NOMO-1 treated with dmso at 0.1 percent for 144 hours (cell line): Measurements from ENCODE around the gene TMIGD3.
A peak's percentile ranks its signal among the peaks of the same experiment; 100 is the strongest.

ENCODE experiments used
- DNase-seq: peaks from one replicate; lab custom pipeline; 2025; ENCODE audit not compliant: unreplicated experiment; lab: John Stamatoyannopoulos, UW

Gene TMIGD3

DNA sequence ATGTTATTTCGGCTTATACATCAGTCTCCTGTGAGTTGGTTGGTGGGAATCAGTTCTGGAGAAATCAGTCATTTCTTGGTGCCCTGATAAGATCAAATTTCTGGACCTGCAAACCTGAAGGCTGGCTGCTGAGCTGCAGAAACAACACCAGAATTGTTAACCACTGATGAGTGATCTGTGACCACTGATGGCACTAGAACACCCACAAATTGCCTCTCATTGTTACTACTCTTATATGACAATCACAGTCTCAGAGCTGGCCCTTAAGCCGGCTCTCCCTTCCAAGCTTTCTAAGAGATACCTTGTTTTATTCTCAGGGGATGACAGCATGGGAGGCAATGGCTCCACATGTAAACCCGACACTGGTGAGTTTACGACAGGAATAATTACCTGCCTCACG, 27.7 kb downstream of the TMIGD3 start:
- no peak for DNase-seq

DNA sequence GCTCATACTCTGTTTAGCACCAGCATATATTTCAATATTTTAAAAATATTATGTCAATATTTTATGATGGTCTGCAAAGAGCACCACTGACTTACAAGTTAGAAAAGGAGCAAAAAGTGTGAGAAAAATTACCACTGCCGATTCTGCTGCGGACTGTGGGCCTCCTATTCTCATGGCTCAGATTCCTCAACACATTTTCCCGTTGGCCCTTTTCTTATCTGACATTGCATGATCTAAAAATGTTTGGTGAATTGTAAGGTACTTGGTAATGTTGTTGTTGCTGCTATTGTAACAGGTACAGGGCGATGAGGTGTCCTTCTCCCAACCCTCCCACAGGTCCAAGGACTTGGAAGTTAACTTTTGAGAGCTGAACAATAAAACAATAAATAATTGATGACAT, 28.9 kb downstream of the TMIGD3 start:
- DNase-seq = no peak

DNA sequence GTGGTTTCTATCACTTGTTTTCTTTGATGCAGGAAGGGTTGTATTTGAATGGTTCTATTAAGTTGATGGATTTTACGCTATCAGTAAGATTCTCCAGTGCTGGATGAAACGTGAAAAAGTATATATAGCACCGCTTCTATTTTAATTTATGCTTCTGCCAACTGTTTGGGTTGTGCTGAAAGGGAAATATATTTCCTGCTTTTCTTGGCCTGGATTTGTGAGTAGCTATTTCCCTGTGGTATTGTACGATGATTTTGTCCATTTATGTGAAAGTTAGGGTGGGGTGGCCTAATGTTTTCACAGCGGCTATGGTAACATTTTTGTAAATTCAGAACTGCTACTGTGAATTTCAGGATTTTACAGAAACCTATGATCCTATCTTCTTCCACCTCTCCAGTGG, 29.3 kb downstream of the TMIGD3 start:
- no peak for DNase-seq

DNA sequence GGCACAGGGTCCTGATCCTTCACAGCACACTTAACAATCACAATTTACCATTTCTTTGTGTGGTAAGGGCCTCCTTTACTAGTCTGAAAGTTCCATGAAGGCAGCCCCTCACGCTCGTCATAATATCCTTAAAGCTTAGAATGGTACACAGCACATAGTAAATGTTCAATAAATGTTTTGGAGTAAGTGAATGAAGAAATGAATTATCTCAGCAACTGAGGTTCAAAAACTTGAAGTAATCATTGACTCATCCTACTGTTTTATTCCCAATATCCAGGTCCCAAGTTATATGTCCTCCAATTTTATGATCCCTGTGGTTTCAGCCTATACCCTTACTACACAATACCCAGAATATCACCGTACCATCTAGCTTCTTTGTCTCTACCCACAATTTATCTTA, 31.9 kb downstream of the TMIGD3 start:
- DNase-seq = no peak

DNA sequence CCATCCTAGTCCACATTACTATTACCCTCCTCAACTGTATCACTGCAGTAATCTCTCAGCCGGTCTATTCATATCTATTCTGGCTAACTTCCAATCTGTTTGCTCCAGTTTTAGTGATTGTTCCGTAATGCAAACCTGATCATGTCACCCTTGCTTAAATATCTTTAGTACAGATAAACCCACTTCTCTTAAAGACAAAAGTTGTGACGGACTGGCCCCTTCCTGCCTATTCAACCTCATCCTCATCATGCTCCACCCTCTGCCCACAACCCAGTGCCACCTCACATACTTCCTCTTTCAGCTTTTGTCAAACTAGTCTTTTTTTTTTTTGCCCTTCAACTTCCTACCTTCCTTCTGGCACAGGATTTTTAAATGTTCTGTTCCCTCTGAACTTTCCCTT, 32.4 kb downstream of the TMIGD3 start:
- DNase-seq = peak; percentile 96

DNA sequence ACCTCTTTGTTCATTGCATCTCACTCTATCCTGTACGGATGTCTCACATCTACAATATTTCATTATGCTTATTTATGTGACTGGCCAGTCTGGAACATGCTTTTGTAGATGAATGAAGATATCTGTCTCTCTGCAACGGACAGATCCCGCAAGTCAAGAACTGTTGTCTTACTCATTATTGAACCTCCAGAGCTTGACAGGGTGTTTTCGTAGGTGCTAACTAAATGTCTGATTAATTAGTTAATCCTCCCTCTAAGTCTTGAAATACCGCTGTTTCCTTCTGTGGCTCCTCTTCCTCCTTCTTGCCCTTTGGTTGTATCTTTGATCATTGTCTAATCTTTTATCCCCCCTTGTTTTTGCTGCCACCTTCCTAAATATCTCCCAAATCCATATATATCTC, 32.8 kb downstream of the TMIGD3 start:
- no peak for DNase-seq

DNA sequence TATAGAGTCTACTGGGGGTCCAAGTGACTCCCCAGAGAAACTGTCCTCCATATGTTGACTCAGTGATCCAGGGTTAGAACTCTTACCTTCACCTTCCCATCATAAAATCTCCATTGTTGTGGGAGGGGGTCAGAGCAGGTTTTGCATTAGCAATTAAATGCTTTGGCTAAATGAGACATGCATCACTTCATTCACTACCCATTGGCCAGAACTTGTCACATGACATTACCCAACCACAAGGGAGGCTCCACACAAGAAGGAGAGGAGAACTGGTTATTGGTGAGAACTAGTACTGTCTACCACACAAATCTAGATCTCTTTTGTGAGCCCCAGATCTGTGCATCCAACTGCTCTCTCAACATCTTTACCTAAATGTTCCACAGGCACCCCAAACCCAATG, 33.9 kb downstream of the TMIGD3 start:
- DNase-seq = no peak

DNA sequence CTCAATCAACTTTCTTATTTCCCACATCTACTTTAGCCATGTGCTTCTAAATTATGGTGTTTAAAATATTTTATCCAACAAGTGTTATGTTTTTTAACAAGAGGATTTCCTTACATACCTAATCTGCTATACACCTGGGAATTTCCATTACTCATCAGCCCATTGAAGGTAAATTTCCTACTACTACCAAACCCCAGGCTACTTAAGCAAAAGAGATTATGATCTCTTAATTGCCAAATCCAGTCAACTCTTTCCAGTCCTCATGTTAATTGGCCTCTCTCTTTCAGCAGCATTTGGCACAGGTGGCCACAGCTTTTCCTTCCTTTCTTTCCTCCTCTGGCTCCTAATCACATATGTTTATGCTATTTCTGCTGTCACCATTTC, 34.7 kb downstream of the TMIGD3 start:
- DNase-seq = no peak

DNA sequence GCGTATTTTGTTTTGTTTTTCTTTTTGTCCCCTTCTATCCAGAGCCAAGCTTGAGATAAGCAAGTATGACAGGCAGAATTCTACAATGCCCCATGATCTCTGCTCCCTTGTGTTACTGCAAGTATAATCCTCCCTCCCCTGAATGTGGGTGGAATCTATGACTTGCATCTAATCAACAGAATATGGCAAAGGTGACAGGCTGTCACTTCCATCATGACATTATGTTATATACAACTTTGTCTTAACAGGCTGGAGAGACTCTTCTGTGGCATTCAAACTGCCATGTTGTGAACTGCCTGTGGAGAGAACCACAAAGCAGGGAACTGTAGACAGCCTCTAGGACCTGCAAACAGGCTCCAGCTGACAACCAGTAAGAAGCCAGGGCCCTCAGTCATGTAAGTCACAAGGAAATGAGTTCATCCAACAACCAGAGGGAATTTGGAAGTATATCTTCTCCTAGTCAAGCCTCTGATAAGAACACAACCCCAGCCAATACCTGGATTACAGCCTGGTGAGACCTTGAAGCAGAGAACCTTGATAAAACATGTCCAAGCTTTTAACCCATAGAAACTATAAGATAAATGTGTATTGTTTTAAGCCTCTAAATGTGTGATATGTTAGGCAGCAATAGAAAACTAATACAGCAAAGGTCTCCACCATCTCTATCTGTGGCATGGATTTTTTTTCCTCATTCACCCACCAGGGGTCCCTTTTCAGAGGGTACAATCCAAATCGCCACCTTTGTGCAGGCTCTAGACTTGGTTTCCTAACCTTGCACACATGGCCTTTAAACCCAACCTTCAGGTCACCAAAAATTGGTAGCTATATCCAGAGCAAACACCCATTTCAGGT, 35.3 kb downstream of the TMIGD3 start:
- DNase-seq = no peak

DNA sequence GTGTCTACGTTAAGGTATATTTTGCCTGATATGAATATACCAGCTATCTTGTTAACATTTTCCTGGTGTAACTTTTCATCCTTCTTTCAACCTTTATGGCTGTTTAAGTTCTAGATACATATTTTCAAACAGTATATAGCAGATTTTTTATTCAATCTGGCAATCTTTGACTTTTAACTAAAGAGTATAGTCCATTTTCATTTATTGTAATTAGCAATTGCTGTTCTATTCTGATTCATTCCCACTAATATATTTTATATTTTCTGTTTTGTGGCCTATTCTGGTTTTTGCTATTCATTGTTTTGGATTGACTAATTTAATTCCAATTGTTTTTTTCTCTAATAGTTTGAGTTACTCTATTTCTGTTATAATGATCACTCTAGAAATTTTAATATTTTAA, 37.0 kb downstream of the TMIGD3 start:
- DNase-seq = no peak

DNA sequence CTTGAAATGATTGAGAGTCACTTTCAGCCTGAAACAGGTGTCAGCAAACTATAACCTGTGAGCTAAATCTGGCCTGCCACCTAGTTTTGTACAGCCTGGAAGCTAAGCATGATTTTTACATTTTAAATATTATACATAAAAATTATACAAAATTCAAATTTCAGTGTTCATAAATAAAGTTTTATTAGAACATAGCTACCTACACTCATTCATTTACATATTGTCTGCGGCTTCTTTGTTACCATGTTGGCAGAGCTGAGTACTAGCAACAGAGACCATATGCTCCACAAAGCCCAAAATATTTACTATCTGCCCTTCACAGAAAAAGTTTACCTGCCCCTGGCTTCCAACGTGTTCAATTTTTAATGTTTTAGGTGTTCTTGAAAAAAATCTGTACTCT, 37.7 kb downstream of the TMIGD3 start:
- DNase-seq = no peak

- DNase-seq = no peak
Observed at GRCh38 chr1:111463029-111463683, 40.3 kb downstream of the TMIGD3 start.

DNA sequence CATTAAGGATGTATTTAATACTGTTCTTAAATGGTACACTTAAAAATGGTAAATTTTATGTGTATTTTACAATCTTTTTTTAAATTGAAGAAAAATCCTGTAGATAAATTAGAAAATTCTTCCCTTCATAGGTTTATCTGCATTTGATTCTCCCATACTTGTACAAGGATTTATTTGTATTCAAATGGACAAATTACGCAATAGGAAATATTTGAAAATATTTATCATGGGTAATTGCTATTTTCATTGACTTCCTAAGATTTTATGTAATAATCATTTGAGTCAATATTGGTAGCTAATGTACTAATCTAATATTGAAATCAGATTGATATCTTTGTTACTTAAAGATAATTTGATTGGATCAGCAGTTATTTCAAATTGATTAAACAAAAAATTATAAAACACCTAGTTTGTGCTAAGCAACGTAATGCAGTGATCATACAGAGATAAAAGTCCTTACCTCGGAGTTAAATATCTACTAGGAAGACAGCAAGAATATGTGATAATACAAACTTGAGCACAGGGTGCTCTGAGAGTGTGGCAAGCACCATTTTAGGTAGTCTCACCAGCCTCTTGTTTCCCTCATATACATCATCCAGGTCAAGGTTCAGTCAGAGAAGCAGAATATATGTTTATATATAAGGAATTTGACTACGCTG, 40.9 kb downstream of the TMIGD3 start:
- no peak for DNase-seq

DNA sequence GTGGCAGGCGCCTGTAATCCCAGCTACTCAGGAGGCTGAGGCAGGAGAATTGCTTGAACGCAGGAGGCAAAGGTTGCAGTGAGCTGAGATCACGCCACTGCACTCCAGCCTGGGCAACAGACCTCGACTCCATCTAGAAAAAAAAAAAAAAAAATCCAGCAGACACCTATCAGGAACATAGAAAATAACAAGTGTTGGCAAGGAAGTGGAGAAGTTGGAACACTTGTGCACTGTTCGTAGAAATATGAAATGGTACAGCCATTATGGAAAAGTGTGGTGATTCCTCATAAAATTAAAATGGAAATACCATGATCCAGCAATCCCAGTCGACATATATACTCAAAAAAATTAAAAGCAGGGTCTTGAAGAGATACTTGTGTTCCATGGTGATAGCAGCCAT, 41.7 kb downstream of the TMIGD3 start:
- DNase-seq = no peak

DNA sequence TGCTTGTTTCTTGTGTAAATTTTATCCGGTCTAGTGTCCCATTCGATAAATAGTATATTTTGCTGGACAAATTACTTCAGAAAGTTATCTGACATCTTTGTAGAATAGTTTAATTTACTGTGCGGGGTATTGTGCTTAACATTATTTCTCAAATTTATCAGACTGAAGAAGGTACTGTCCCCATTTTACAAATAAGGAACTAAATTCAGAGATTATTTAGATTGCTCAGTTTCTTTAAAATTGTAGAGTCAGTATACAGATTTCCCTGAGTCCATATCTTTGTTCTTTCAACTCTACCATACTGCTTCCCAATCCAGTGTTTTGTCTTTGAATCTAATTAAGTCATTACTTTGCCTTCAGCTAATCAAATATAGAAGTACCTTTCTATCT, 47.8 kb downstream of the TMIGD3 start:
- DNase-seq = no peak

DNA sequence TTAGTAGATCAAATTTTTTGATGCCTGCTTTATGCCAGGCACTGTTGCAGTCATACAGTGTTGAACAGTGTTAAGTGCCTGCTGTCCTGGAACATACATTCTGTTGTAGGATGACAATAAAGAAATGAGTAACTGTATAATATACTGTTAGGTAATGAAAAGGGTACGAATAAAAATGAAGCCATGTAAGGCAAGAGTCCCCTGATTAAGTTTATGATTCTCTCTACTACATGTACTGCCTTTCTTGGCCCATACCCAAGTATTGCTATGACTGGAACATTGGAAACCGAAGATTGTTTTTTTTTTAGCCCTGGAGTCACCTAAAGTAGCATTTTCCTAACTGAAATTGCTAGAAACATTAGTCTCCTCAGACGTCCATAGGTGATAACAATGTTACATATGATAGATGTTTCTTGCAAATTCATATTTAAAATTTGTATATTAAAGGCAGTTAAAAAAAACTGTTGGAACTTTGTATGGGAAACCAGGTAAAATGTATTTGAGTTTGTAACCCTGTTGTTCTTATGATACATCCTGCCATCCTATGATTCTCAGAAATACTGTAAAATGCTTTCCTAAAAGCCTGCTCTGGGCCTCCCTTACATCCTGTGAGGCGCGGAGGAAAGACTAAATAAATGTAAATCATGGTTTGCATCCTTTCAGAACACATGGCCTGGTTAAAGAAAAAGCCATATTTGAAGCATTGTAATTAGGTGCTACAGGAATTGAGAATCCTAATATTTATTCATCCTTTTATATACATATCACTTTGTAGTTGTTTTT, 48.4 kb downstream of the TMIGD3 start:
- no peak for DNase-seq

- DNase-seq = no peak
Observed at GRCh38 chr1:111453706-111454105, 49.7 kb downstream of the TMIGD3 start.

DNA sequence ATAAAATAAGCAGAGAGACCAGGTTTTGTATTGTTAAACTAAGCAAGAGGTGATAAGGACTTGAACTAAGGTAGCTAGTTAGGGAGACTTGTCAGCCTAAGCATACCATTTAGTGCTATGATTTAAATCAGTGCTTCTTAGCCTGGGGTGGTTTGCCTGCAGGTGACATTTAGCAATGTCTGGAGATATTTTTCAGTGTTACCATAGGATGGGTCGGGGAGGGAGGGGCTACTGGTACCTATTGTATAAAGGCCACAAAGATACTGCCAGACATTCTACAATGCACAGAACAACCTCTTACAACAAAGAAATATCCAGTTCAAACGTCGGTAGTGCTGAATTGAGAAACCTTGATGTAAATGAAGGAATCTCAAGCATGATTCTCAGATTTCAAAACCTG, 50.9 kb downstream of the TMIGD3 start:
- DNase-seq = no peak

DNA sequence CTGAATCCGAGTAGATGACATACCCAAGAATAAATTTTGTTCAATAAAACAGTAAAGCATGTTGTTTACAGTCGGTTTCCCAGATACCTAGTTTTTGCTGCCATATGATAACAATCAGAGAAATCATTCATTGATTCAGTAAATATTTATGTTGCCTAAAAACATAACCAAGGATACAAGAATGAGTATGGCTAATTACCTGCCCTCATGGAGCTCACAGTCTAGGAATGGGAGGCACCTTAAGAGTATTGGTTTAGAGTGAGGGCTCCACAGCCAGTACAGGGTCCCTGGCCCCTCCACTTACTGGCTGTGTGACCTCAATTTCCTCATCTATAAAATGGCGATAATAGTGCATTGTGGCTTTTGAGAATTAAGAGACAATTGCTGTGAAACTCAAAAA, 53.2 kb downstream of the TMIGD3 start:
- no peak for DNase-seq

DNA sequence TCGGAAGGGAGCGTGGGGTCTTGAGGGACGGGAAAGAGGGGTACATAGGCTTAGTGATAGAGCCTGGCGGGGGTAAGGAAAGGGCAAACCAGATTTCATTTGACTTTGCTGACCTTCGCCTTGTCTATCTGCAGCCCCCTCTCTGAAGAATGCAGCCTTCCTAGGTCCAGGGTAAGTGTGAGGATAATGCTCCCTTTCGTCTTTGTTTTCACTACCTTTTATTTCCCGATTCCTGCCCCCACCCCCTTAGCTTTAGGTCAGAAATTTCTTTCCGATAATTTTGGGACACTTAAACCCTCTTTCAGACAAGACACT, 53.8 kb downstream of the TMIGD3 start:
- DNase-seq = no peak

- DNase-seq = peak; percentile 99
Observed at GRCh38 chr1:111448918-111449702, 54.3 kb downstream of the TMIGD3 start, which contains the start of the genes ATP5PB and WDR77. Gene ATP5PB (plus strand): TSS chr1:111449464. CDS start chr1:111449542, 78 bp downstream. Gene WDR77 (minus strand): TSS chr1:111449256. CDS start chr1:111449169, 87 bp downstream.
